ENCODE data around the gene CCL28.
"Not testable (repeated sequence)": the region's sequence is repeated elsewhere in the genome, so short reads cannot be mapped to it uniquely, and the experiment has no call there.

Gene CCL28

GRCh38 chr5:43412156-43412555, at the start of gene CCL28:
TSS of gene CCL28 (minus strand) at chr5:43412391. CDS start at chr5:43412316, 75 bp downstream.
- no peak for DNase-seq (ENCODE audit: low read depth in 2 of 2)

- DNase-seq (ENCODE audit: low read depth in 2 of 2): no peak
These were observed 48.9 kb upstream of the CCL28 start for GRCh38 chr5:43461066-43461465.

- DNase-seq (ENCODE audit: low read depth in 2 of 2): no peak
These were observed 44.4 kb upstream of the CCL28 start for GRCh38 chr5:43456556-43456955.

GRCh38 chr5:43441575-43441974, 29.4 kb upstream of the CCL28 start:
- not testable (repeated sequence) for DNase-seq (ENCODE audit: low read depth in 2 of 2)

- no peak for DNase-seq (ENCODE audit: low read depth in 2 of 2)
These were observed 25.0 kb upstream of the CCL28 start for GRCh38 chr5:43437062-43437660.

GRCh38 chr5:43433382-43433781, 21.2 kb upstream of the CCL28 start:
- no peak for DNase-seq (ENCODE audit: low read depth in 2 of 2)

- DNase-seq (ENCODE audit: low read depth in 2 of 2): no peak
These were observed 20.5 kb upstream of the CCL28 start for GRCh38 chr5:43432486-43433375.

GRCh38 chr5:43429706-43430105, 17.5 kb upstream of the CCL28 start:
- no peak for DNase-seq (ENCODE audit: low read depth in 2 of 2)

GRCh38 chr5:43429016-43429415, 16.8 kb upstream of the CCL28 start:
- no peak for DNase-seq (ENCODE audit: low read depth in 2 of 2)

- no peak for DNase-seq (ENCODE audit: low read depth in 2 of 2)
These were observed 15.1 kb upstream of the CCL28 start for GRCh38 chr5:43427306-43427705.

- DNase-seq (ENCODE audit: low read depth in 2 of 2): no peak
These were observed 13.8 kb upstream of the CCL28 start for GRCh38 chr5:43425983-43426382.

- not testable (repeated sequence) for DNase-seq (ENCODE audit: low read depth in 2 of 2)
These were observed 10.9 kb upstream of the CCL28 start for GRCh38 chr5:43423086-43423485.

GRCh38 chr5:43422143-43422542, 10.0 kb upstream of the CCL28 start:
- no peak for DNase-seq (ENCODE audit: low read depth in 2 of 2)

GRCh38 chr5:43421450-43422133, 9.4 kb upstream of the CCL28 start:
- DNase-seq (ENCODE audit: low read depth in 2 of 2): no peak

- DNase-seq (ENCODE audit: low read depth in 2 of 2): no peak
These were observed 8.1 kb upstream of the CCL28 start for GRCh38 chr5:43420241-43420640.

- DNase-seq (ENCODE audit: low read depth in 2 of 2): no peak
These were observed 6.4 kb upstream of the CCL28 start for GRCh38 chr5:43418561-43418960.

- DNase-seq (ENCODE audit: low read depth in 2 of 2): no peak
These were observed 4.7 kb upstream of the CCL28 start for GRCh38 chr5:43416803-43417394.

GRCh38 chr5:43415935-43416802, 4.0 kb upstream of the CCL28 start:
- DNase-seq (ENCODE audit: low read depth in 2 of 2): no peak

- no peak for DNase-seq (ENCODE audit: low read depth in 2 of 2)
These were observed 1.8 kb upstream of the CCL28 start for GRCh38 chr5:43413966-43414365.

- no peak for DNase-seq (ENCODE audit: low read depth in 2 of 2)
These were observed 453 bp upstream of the CCL28 start for GRCh38 chr5:43412644-43413043.

- no peak for DNase-seq (ENCODE audit: low read depth in 2 of 2)
These were observed 696 bp downstream of the CCL28 start for GRCh38 chr5:43411495-43411894.

Measured in stimulated activated CD8-positive, alpha-beta memory T cell treated with anti-CD3 and anti-CD28 coated beads, Interleukin-2, amount 100 ng/mL, for 1 hour (primary cell).